Hematopoietic multipotent progenitor cell treated with erythropoietin and hydrocortisone succinate and interleukin-3 and kit ligand, for 8 days (in vitro differentiated cells): Measurements from ENCODE around the gene CCBE1.

Experiments used
- DNase-seq: peaks from one replicate; pipeline ENCODE4 v3.0.0-alpha.2; 2015

Gene CCBE1

GRCh38 chr18:59481436-59481835 is 215.8 kb downstream of the CCBE1 start:
- no peak for DNase-seq

- DNase-seq = no peak
Measured at GRCh38 chr18:59479776-59480175, 217.4 kb downstream of the CCBE1 start.

- no peak for DNase-seq
Measured at GRCh38 chr18:59478591-59478990, 218.6 kb downstream of the CCBE1 start.

- DNase-seq = no peak
Measured at GRCh38 chr18:59477849-59478248, 219.4 kb downstream of the CCBE1 start.

DNA sequence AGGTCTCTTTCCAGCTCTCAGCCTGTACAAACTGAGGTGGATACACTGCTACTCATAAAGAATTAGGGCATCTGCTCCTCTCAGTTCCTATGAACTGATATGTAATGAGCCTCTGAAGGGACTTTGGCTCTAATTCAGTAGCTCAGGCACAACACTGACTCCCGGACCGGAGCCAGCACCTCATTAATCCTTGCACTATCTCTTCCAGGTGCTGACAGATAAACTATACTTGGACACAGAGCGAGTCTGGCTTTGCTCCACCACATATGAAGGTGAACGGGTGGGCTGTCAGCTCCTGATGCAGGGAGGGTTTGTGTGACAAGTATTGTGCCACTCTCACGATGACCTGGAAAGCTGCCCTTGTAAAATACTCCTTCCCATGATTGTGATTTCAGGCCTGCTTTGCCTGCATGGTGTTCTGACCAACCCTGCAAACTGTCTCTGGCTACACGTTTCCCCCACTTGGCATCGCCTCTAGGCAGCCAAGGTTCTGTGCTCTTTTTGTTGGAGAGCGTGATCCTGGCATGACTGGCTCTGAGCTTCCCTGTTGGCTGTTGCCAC is 226.6 kb downstream of the CCBE1 start:
- no peak for DNase-seq

GRCh38 chr18:59469463-59470180 is 227.6 kb downstream of the CCBE1 start:
- no peak for DNase-seq

- DNase-seq = no peak
Measured at GRCh38 chr18:59468821-59469220, 228.4 kb downstream of the CCBE1 start.

- no peak for DNase-seq
Measured at GRCh38 chr18:59467497-59467896, 229.7 kb downstream of the CCBE1 start.

DNA sequence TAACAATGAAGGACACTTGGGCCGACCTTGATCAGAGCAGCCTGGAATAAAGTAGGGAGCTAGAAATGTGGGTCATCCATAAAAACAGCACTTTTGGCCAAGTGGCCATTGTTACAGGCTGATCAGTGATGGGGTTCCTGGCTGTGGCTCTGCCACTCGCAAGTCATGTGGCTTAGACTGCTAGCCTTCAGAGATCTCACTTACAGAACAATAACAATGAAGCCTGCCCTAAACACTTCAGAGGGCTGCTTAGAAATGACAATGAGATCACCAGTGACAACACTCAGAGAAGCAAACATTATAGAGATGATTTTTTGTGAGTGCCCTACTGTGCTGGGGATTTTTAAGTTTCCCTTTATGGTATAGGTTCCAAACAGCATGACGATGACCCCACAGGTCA is 230.2 kb downstream of the CCBE1 start:
- no peak for DNase-seq

GRCh38 chr18:59464486-59464885 is 232.7 kb downstream of the CCBE1 start:
- no peak for DNase-seq

DNA sequence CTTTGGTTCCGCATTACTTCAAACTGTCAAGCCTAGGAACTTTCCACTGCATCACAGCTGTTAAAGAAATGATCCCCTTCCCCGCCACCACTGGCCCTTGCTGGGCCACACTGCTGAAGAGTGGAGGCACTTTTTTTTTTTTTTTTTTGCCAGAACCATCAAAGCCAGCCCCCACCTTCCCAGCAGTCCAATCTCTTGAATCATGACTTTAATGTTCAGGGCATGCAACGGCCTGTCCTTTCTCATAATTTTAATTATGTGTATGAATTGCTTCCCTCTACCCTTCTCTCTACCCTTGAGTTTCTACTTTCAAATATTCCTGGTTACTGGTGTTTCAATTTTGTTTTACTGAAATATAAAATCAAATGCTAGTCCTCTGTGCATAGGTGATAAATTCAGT is 236.1 kb downstream of the CCBE1 start:
- no peak for DNase-seq

DNA sequence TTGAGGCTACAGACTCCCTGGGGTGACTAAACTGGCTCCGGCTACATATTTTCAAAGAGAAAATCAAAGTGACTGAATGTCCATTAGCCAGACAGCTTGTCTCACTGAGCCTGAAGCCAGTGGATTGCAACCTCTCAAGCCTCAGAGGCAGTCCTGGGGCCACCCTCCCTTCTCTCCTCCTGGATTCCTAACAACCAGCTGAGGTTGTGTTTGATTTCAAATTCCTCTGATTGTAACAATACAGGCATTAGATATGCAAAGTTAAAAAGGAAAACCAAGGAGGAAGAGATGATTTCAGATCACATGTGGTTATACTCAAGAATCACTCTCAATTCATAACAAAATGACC is 237.2 kb downstream of the CCBE1 start:
- no peak for DNase-seq

- DNase-seq = peak; percentile 28
Measured at GRCh38 chr18:59459369-59460071, 237.7 kb downstream of the CCBE1 start.

GRCh38 chr18:59458575-59458974 is 238.6 kb downstream of the CCBE1 start:
- DNase-seq = no peak

DNA sequence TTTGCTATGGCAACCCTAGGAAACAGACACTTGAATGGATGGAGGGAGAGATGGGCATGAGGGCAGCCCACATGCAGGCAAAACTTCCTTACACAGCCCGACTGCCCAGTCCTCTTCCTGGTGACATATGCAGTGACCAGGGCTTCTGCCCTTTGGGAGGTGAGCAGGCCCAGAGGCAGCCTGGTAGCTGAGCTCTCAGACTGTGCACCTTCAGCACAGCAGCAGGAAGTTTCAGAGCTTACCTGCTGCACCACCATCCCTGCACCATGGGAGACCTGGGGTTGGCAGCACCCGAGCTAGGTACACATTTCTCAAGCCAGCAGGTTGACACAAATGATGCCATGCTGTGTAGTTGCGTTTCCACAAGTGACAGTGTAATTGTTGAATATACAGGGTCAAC is 240.6 kb downstream of the CCBE1 start:
- DNase-seq = no peak

- no peak for DNase-seq
Measured at GRCh38 chr18:59455728-59456276, 241.4 kb downstream of the CCBE1 start.

GRCh38 chr18:59454909-59455727 is 242.1 kb downstream of the CCBE1 start:
- no peak for DNase-seq

- DNase-seq = no peak
Measured at GRCh38 chr18:59453468-59453961, 243.7 kb downstream of the CCBE1 start.

DNA sequence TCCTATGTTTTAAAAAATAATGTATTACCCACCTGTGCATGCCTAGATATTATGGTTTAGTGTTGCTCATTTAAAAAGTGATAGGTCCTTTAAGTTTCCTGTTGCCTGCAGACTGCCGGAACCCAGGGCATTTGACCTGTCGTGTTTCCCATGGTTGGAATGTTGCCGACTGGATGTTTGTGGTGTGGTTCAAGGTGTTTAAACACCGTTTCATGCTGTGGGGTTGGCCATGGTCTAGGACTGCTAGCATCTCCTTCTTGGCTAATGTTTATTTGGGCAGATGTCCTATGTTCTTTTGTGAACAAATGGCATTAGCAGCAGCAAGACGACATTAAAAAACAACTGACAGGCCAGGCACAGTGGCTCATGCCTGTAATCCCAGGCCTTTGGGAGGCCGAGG is 245.3 kb downstream of the CCBE1 start:
- no peak for DNase-seq

DNA sequence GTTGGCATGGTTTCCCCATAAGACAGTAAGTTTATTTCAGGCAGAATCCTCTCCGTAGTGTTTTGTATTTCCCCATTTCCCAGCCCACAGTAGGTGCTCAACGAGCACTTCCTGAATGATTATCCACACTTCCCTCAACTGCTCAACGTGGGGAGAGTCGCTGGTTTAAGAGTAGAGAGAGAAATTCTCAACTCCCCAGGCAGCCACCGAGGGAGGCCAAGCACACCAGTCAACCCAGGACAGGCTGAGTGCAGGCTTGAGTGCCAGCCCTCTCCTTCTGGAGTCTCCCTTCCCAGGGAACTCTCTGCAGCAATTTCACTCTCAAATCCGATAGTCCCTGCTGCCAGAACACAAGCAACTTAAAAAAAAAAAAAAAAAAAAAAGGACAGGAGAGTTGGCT is 246.2 kb downstream of the CCBE1 start:
- no peak for DNase-seq

DNA sequence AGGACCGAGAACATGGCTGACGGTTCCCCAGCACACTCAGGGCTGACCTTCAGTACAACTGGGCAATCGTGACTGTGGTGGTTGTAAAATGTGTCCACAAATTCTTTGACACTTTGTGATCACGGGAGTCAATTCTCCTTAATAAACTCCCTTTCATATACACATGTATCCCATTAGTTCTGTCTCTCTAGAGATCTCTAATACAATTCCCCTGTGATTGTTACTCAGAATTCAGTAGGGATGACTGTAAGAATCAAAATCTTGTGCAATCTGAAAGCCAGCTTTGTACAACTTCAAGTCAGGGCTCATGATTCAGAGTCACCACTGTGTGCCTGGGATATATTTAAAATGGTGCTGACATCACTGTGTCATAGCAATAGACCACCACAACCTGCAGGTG is 248.7 kb downstream of the CCBE1 start:
- no peak for DNase-seq

DNA sequence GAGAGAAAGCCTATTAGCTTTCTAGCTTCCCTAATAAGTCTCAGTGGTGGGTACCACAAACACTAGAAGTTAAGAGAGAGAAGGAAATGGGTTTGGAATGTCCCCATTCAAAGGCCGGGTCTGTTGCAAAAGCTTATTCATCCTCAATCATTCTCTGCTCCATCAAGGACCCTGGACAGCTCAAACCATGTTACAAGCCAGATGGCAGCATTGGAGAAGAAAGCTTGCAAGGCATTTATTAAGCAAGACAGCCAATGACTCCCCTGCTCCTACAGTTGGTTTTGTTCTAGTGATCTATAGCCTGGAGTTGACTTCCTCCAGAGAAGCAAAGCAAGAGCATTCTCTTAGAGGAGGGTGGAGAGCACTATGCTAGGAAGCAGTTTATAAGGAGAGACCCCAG is 251.2 kb downstream of the CCBE1 start:
- no peak for DNase-seq
